ACC112 (cell line): ENCODE results near the gene UBN1.

Experiments
- H2AFZ ChIP-seq: fragments of 200-600 bp; sonication (generic); one replicate; pipeline ENCODE4 v1.6.0; 2017; ENCODE audit warnings: antibody characterized with exemption, low read length; ENCODE audit not compliant: unreplicated experiment
- H3K27ac ChIP-seq: fragments of 200-600 bp; sonication (generic); 2 replicates; pipeline ENCODE4 v1.5.1; 2014; ENCODE audit warnings: low read depth, mild to moderate bottlenecking, antibody characterized with exemption, low read length, moderate library complexity
- H3K27me3 ChIP-seq: fragments of 200-600 bp; sonication (generic); 2 replicates; pipeline ENCODE4 v1.6.1; 2014; ENCODE audit warnings: mild to moderate bottlenecking, antibody characterized with exemption, low read length, moderate library complexity, mixed read lengths; ENCODE audit not compliant: insufficient read depth
- H3K36me3 ChIP-seq: fragments of 200-600 bp; sonication (generic); 2 replicates; pipeline ENCODE4 v1.6.1; 2016; ENCODE audit warnings: mild to moderate bottlenecking, antibody characterized with exemption, low read length, moderate library complexity, mixed read lengths; ENCODE audit not compliant: insufficient read depth
- H3K4me1 ChIP-seq: fragments of 200-600 bp; sonication (generic); one replicate; pipeline ENCODE4 v1.6.1; 2016; ENCODE audit warnings: low read length, mixed read lengths; ENCODE audit not compliant: insufficient read depth, unreplicated experiment, control insufficient read depth
- H3K4me3 ChIP-seq: fragments of 200-600 bp; sonication (generic); 2 replicates; pipeline ENCODE4 v1.5.1; 2014; ENCODE audit warnings: mild to moderate bottlenecking, low read depth, low read length
- H3K79me2 ChIP-seq: fragments of 200-600 bp; sonication (generic); one replicate; pipeline ENCODE4 v1.6.0; 2016; ENCODE audit warnings: low read length; ENCODE audit not compliant: control insufficient read depth, unreplicated experiment, insufficient read depth

UBN1 gene

DNA sequence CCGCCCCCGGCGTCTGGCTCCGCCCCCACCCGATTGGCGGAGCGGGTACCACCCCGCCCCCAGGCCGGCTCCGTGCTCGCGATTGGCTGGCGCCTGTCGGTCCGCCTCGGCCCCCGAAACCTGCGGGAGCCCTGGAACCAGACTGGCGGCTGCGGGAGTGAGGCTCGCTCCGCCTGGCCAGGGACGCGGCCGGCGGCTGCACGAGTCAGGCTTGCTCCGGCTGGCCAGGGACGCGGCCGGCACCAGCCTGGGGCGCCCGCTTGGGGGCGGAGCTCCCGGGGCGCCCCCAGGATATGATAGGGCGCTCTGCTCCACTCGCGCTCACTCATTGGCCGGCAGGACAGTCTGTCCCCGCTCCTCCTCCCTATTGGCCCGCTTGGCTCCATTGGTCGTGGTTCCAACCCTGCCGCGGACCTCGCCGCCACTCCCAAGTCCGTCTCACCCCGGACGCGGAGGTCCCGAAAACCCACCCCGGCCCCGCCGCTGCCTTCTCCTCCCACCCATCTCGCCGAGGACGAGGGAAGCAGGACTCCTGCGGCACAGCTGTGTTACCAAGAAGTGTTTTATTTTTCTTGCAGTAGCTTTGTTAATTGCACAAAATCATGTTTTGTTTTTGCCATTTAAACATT, 44.5 kb upstream of the UBN1 start:
- peaks cover 3% of the 10 kb centered on the region for H3K4me1 ChIP-seq
- peak overlapping the region; percentile 82 for H3K4me3 ChIP-seq
- peaks cover 5% of the 10 kb centered on the region; the same call in 1 of the 2 replicates for H3K36me3 ChIP-seq
- no peaks in the 10 kb centered on the region for H3K27me3 ChIP-seq
- peak overlapping the region; percentile 25; the same call in 1 of the 2 replicates for H3K27ac ChIP-seq
- peak overlapping the region; percentile 78 for H2AFZ ChIP-seq
- H3K79me2 ChIP-seq = no peaks in the 10 kb centered on the region

DNA sequence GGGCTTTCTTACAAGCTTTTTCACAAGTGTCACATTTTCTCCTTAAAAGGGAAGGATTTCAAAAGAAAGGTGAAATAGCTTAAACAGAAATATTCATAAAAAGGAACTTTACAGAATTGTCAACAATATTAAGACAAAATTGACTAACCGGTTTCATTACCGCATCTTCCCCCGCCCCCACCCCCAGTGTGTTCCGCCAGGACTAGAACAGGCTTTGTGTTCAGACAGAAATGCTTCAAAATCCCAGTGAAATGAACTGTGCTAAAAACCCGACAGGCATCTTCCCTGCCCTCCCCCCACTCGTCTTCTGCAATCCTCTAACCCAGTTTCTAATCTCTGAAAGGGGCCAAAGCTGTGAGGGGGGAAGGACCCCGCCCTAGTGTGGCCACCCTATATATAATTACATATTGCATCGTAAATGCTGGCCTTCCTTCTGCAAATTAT, 43.9 kb upstream of the UBN1 start:
- Histone ChIP-seq H2AFZ (no peak overlapping the region), H3K4me3 (peak overlapping the region; percentile 82), H3K27me3 (no peaks in the 10 kb centered on the region), H3K4me1 (peaks cover 3% of the 10 kb centered on the region), H3K36me3 (peaks cover 5% of the 10 kb centered on the region; the same call in 1 of the 2 replicates), H3K27ac (peak overlapping the region; percentile 25; the same call in 1 of the 2 replicates), H3K79me2 (no peaks in the 10 kb centered on the region)

DNA sequence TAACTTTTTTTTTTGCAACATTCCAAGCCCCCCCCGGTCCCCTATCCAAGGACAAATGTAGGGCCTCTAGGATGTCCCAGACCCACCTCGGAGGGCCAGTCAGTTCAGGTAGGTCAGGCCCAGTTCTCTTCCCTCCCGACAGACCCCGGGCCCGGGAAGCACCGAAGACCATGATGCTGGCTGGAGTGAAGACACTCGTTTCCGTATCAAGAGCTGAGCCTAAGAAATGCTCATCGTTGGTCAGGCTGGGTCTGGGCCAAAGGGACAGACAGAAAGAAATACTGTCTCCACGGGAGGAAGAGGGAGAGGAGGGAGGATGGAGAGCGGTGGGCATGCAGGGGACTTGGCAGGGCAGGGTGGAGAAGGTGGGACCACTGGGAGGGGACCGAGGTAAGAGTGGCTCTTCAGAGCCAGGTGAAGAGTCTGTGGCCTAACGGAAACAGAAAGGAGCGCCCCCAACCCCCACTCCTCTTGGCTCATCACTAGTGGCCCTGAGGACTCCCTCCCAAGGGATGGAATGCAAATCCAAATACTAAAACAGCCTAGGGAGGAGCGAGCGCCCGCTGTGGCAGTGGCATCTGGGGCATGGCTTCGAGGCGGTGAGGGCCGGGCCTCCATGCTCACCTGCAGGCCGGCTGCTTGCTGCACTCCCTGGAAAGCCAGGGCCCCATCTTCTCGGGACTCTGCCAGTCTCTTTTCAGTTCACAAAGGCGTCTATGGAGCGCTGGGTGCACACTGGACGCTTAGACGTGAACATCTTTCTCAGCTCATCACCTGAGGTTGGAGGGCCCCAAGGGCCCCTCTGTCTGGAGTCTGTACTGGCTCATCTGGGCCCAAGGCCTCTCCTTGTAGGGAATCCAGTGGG, 43.2 kb upstream of the UBN1 start:
- Histone ChIP-seq H3K4me3 (no peak overlapping the region), H3K79me2 (no peaks in the 10 kb centered on the region), H3K36me3 (peaks cover 5% of the 10 kb centered on the region; the same call in 1 of the 2 replicates), H3K27ac (no peak overlapping the region), H3K4me1 (peaks cover 3% of the 10 kb centered on the region), H3K27me3 (no peaks in the 10 kb centered on the region), H2AFZ (no peak overlapping the region)

DNA sequence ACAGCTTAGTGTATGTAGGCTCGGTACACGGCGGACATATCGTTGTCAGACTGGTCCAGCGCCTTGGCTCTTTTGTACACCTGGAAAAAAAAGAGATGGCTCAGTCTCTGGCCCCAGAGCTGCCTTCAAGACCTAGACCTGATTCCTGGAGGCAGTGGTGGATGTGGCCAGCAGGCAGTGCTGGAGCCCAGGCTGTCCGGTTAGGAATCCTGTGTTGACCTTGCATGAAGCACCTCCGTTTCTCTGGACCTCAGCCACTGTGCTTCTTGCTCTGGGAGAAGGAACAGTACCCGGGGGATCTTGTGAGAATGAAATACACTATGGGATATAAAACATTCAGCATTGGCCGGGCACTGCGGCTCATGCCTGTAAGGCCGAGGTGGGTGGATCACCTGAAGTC, 42.0 kb upstream of the UBN1 start:
- H3K27me3 ChIP-seq = no peaks in the 10 kb centered on the region
- H3K4me3 ChIP-seq = no peak overlapping the region
- no peaks in the 10 kb centered on the region for H3K79me2 ChIP-seq
- peaks cover 3% of the 10 kb centered on the region for H3K4me1 ChIP-seq
- H2AFZ ChIP-seq = no peak overlapping the region
- H3K36me3 ChIP-seq = peaks cover 5% of the 10 kb centered on the region; the same call in 1 of the 2 replicates
- no peak overlapping the region for H3K27ac ChIP-seq

DNA sequence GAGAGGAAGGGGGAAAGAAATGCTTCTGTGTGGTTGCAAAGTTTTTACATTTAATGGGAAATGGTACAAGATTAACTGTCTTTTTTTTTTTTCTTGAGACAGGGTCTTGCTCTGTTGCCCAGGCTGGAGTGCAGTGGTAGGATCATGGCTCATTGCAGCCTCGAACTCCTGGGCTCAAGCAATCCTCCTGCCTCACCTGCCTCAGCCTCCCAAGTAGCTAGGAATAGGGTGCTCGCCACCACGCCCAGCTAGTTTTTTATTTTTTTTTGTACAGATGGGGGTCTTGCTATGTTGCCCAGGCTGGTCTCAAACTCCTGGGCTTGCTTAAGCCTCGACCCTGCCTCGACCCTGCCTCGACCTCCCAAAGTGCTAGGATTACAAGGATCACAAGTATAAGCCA, 41.0 kb upstream of the UBN1 start:
- no peak overlapping the region for H3K27ac ChIP-seq
- H3K4me3 ChIP-seq = no peak overlapping the region
- no peaks in the 10 kb centered on the region for H3K79me2 ChIP-seq
- H3K36me3 ChIP-seq = peaks cover 5% of the 10 kb centered on the region; the same call in 1 of the 2 replicates
- no peaks in the 10 kb centered on the region for H3K27me3 ChIP-seq
- H3K4me1 ChIP-seq = peaks cover 3% of the 10 kb centered on the region
- no peak overlapping the region for H2AFZ ChIP-seq

DNA sequence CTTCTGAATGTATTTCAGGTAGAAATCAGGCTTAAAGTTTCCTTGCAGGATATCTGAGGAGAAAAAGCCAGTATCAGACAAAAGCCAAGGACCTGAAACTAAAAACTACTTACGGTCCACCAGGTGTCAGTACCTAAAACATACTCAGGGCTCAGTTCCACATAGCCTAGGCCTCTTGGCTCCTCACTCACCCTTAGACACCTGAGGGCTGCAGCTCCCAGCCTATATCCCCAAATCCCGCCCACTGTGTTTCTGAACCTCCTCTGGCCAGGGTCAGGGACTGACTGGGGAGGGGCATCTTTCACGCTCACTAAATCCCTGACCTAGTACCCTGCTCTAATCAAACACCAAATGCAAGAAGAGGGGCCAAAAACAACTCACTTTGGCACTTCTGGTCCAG, 36.0 kb upstream of the UBN1 start:
- Histone ChIP-seq H3K36me3 (peaks cover 12% of the 10 kb centered on the region), H3K4me3 (no peak overlapping the region), H3K4me1 (no peaks in the 10 kb centered on the region), H2AFZ (no peak overlapping the region), H3K27me3 (no peaks in the 10 kb centered on the region), H3K79me2 (no peaks in the 10 kb centered on the region), H3K27ac (no peak overlapping the region)

DNA sequence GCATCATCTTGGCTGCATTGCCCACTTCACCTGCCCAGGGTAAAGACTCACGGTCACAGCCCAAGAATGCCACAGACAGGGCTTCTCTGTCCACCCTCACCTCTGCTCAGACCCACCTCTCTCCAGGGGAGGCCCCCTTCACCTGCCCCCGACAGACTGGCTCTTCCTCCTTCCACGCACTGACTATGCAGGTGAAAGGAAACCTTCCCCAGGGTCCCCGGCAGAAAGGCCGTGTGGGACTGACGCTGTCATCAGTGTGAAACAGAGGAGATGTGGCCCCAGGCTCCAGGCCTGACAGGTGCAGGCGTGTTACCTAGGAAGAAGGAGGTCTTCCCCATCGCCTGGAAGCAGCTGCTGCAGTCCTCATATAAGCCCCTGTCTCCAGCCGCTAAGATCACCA, 35.5 kb upstream of the UBN1 start:
- H3K4me3 ChIP-seq = no peak overlapping the region
- no peak overlapping the region for H2AFZ ChIP-seq
- no peak overlapping the region for H3K27ac ChIP-seq
- no peaks in the 10 kb centered on the region for H3K79me2 ChIP-seq
- H3K36me3 ChIP-seq = peaks cover 12% of the 10 kb centered on the region
- no peaks in the 10 kb centered on the region for H3K27me3 ChIP-seq
- H3K4me1 ChIP-seq = no peaks in the 10 kb centered on the region

DNA sequence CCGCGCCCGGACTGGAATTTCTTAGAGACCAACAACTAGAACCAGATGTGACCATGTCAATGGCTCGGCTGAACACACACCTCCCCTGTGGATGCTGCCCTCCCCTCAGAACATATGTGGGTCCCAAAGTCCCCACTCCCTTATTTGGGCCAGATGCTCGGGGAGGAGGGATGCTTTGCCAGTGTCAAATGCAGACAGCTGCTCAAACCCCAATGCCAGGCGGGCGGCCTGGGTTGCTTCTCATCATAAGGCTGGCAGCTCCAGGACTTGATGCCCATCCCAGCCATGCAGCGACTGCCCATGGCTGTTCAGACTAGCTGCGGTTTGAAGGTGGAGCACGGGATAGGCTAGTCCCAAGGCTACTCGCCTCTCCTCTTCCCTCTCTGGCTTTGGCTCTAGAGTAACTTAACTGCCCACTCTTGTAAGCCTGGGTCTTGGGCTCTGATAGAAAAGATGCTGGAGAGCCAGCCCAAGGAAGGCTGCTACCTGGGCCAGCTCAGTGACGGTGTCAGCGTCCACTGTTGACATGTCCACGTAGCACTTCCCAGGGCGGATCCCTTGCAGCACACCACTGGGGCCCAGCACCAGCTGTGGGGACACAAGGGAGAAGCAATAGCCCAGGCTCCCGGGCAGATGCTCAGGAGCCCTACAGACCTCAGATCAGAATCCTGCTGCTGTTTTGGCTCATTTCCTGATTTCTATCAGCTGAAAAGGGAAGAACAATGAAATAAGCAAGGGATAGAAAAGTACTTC, 33.9 kb upstream of the UBN1 start:
- H3K79me2 ChIP-seq = no peaks in the 10 kb centered on the region

DNA sequence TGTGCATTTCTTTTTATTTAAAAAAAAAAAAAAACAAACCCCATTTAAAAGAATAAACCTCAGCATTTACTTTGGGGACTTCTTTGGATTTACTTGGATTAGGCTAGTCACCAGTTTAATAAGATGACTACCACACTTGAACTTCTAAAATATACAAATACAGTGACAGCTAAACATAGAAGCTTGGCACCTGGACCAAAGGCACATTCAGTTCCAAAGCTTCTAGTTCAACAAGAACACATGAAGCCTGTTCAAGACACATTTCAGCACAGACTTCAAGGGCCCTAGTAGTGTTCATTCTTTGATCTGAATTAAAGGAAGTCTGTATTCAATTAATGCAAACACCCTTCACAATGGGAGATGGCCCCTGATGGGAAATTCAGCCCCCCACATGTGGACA, 33.2 kb upstream of the UBN1 start:
- H3K4me1 ChIP-seq = no peaks in the 10 kb centered on the region
- no peak overlapping the region for H2AFZ ChIP-seq
- no peaks in the 10 kb centered on the region for H3K27me3 ChIP-seq
- peaks cover 7% of the 10 kb centered on the region; the same call in 1 of the 2 replicates for H3K36me3 ChIP-seq
- no peak overlapping the region for H3K4me3 ChIP-seq
- no peaks in the 10 kb centered on the region for H3K79me2 ChIP-seq
- H3K27ac ChIP-seq = no peak overlapping the region

More for the DNA sequence above, 33.9 kb upstream of the UBN1 start:
- Histone ChIP-seq H2AFZ (no peak overlapping the region), H3K27ac (no peak overlapping the region), H3K4me1 (no peaks in the 10 kb centered on the region), H3K36me3 (peaks cover 7% of the 10 kb centered on the region; the same call in 1 of the 2 replicates), H3K4me3 (no peak overlapping the region), H3K27me3 (no peaks in the 10 kb centered on the region)

DNA sequence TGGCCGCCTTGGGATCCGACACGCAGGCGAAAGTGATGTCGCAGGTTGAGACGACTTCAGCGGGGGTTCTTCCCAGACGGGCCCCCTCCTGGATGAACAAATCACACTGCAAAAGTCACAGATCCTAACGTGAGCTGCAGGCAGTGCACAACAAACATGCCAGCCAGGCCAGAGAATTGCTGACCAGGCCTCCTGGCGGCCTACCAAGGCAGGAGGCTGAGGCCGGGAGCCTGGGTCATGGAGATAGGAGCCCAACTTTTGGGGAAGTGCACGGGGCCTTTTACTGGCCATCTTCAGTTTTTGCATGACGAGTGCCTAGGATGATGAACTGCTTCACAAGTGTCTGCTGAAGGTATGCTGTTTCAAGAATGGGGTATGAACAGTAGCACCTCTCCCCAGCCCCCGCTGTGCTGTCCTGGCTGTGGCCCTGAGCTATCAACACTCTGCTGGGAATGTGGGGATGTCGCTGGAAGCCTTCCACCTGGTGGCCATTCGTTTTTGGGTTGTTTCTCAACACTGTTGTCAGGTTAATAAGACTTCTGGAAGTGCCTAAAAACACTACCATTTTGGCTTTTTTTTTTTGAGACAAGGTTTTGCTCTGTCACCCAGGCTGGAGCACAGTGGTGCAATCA, 32.6 kb upstream of the UBN1 start:
- Histone ChIP-seq H2AFZ (no peak overlapping the region), H3K4me1 (no peaks in the 10 kb centered on the region), H3K4me3 (no peak overlapping the region), H3K36me3 (peaks cover 7% of the 10 kb centered on the region; the same call in 1 of the 2 replicates), H3K27me3 (no peaks in the 10 kb centered on the region), H3K27ac (no peak overlapping the region), H3K79me2 (no peaks in the 10 kb centered on the region)
